ENCODE data around the gene MAPK8. TPM values are rescaled to one million over a fixed set of nuclear protein-coding genes. Genes with fewer than 3 reads are reported as not detected.

The MAPK8 gene
- total RNA-seq, 3 donors from 2014 or later, result 47.1 to 56.4 (median 53.5) TPM

DNA sequence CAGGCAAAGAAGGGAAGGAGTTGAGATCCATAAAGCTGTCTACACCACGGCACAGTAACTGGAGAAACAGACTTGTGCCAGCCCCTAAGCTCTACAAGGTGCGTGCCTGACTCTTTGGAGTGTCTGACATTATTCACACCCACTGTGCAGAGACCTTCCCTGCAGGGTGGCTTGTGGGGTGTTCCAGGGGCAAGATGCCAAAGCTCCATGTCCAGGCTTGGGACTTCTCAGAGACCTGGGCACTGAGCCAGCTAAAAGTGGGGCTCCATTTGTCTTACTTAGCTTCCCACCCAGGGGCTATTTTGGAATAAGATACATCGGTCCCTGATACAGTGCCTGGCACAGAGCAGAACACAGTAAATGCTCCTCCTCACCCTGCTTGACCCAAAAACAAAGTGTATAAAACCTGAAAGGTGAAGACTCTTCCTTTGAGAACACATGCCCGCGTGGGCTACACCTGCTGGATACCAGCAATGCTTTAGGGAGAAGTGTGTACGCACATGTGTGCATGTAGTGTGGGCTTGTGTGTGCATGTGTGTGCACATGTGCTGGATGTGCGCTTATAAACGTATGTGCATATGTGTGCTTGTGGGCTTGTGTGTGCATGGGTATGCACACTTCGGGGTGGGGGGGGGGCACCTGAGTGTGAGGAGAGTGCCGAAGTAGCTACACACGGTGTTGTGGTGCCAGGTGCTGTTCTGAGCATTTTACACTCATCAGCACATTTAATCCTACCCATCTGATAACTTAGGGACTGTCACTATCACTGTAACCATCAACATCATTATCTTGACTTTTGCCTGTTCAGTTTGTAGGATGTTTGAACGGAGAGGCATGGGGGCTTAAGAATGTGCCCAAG, 155.4 kb downstream of the MAPK8 start:
- no peaks in the 10 kb centered on the region for H3K4me1 ChIP-seq (ENCODE audit: low read depth)
- intact Hi-C loops (cut with DNase I, micrococcal nuclease), result no loop called here
- H3K4me3 ChIP-seq, result no peak overlapping the region
- no peaks in the 10 kb centered on the region for H3K36me3 ChIP-seq (ENCODE audit: low read depth)
- no peak for ATAC-seq
- no peaks in the 10 kb centered on the region for H3K9me3 ChIP-seq
- TF ChIP-seq, protein P1, sequence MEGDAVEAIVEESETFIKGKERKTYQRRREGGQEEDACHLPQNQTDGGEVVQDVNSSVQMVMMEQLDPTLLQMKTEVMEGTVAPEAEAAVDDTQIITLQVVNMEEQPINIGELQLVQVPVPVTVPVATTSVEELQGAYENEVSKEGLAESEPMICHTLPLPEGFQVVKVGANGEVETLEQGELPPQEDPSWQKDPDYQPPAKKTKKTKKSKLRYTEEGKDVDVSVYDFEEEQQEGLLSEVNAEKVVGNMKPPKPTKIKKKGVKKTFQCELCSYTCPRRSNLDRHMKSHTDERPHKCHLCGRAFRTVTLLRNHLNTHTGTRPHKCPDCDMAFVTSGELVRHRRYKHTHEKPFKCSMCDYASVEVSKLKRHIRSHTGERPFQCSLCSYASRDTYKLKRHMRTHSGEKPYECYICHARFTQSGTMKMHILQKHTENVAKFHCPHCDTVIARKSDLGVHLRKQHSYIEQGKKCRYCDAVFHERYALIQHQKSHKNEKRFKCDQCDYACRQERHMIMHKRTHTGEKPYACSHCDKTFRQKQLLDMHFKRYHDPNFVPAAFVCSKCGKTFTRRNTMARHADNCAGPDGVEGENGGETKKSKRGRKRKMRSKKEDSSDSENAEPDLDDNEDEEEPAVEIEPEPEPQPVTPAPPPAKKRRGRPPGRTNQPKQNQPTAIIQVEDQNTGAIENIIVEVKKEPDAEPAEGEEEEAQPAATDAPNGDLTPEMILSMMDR (IDR thresholded peaks at IDR 0.05), result no peak
- peak in 1 of 3 donors; percentile 3 for DNase-seq

DNA sequence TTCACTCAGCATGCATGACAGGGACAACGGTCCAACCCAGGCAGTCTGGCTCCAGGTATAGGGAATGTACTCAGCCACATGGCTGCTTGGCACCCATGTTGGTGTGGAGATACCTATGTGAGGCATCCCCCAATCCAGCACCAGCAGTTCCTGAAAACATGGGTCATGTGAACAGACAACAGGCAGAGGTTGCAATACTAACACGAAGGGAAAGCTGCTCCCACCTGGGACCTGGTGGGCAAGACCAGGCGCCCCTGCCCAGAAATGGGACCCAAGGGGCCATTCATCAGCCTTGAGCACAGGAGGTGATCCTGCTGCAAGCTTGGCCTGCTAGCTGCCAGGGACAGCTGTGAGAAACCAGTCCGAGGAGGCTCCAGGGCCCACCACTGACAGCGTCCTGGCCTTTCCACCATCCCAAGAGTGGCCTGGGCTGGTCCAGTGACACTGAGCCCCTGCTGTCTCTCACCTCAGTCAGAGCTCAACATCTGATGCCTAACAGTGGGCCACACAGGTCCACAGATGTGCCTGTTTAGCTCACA, 156.1 kb downstream of the MAPK8 start:
- Histone ChIP-seq H3K4me3 (no peak overlapping the region), H3K9me3 (no peaks in the 10 kb centered on the region), H3K36me3 (ENCODE audit: low read depth) (no peaks in the 10 kb centered on the region), H3K4me1 (ENCODE audit: low read depth) (no peaks in the 10 kb centered on the region)
- ATAC-seq (no peak), DNase-seq (peak in 2 of 3 donors; percentile 8 to 14)
- intact Hi-C loops (cut with DNase I, micrococcal nuclease), result no loop called here
- TF ChIP-seq, protein P1 (IDR thresholded peaks at IDR 0.05), result no peak

DNA sequence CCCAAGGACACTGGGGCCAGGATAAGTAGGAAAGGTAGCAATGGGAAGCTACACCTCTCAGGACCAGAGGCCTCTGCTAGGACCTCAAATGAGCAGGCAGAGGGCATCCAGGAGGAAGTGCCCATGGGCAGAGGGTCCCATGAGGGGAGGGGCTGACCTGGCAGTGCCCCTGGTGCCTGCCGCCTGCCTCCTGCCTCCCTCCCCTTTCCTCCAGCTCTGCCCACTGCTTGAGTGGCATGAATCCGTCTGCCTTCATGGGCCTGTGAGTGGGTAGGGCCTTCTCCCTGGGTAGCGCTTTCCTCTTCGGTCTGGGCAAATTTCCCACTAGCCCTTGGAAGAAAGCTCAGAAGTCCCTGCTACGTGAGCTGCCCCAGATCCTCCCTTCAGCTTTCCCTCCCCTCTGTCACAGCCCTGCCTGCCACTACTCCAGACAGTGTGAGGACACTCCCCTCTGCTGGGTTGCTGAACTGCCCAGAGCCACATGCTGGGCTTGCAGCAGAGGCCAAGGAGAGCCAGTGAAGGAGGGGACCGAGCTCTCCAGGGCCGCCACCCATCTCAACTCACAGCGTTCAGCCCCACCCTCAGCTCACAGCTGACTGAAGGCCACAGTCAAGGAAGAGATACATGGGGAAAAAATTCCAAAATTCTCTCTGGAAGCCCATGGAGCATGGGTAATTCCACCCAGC, 157.0 kb downstream of the MAPK8 start:
- ATAC-seq (no peak), DNase-seq (peak in 1 of 3 donors; percentile 12)
- no peaks in the 10 kb centered on the region for H3K9me3 ChIP-seq
- no peak overlapping the region for H3K4me3 ChIP-seq
- intact Hi-C loops (cut with DNase I, micrococcal nuclease), result no loop called here
- H3K4me1 ChIP-seq (ENCODE audit: low read depth), result no peaks in the 10 kb centered on the region
- H3K36me3 ChIP-seq (ENCODE audit: low read depth), result no peaks in the 10 kb centered on the region
- TF ChIP-seq, protein P1 (IDR thresholded peaks at IDR 0.05), result no peak

- Histone ChIP-seq H3K36me3 (ENCODE audit: low read depth) (no peaks in the 10 kb centered on the region), H3K9me3 (no peaks in the 10 kb centered on the region), H3K4me3 (no peak overlapping the region), H3K4me1 (ENCODE audit: low read depth) (no peaks in the 10 kb centered on the region)
- ATAC-seq (no peak), DNase-seq (no peak)
- TF ChIP-seq, protein P1 (IDR thresholded peaks at IDR 0.05), result no peak
- intact Hi-C loops (cut with DNase I, micrococcal nuclease), result no loop called here
Observed at GRCh38 chr10:48464121-48464870, 157.8 kb downstream of the MAPK8 start.
